Measurements from ENCODE around the gene AGAP1. TPM values are rescaled to one million over a fixed set of nuclear protein-coding genes. Genes with fewer than 3 reads are reported as not detected.

The AGAP1 gene
- total and polyA plus RNA-seq, 2 donors (not counting 3 experiments of a cell fraction or from before 2014, with no cell fraction given): 10.2 to 20.9 TPM

- no peaks in the 10 kb centered on the region for H3K36me3 ChIP-seq (ENCODE audit: control insufficient read depth in 2 of 2, extremely low read depth in 1 of 2, insufficient read depth in 2 of 2, low read length in 2 of 2)
- dilution Hi-C loops (cut with MboI; ENCODE audit: extremely low pct_ligation_motif_present, low sequenced_read_pairs): no loop called here
- no peaks in the 10 kb centered on the region for H4K20me1 ChIP-seq (replicated peaks; ENCODE audit: control insufficient read depth, extremely low read depth, insufficient read depth, low read length)
- POLR2A ChIA-PET: interaction anchor here (0.6 kb wide), 1 partner anchor 13 kb away, joined by 4 read pairs; no protein-coding TSS in a partner anchor
- no peaks in the 10 kb centered on the region for H3K9me3 ChIP-seq (replicated peaks; ENCODE audit: control insufficient read depth, insufficient read depth, low read length)
- no peaks in the 10 kb centered on the region for H3K4me1 ChIP-seq (ENCODE audit: control insufficient read depth, extremely low read depth, insufficient read depth, low read length)
- CTCF ChIA-PET: interaction anchor here (0.6 to 1.2 kb wide), 5 partner anchors 28 to 564 kb away, joined by 3 to 4 read pairs (median 4); no protein-coding TSS in a partner anchor
- H2AFZ ChIP-seq (ENCODE audit: low read depth, low read length): no peak overlapping the region
- H3K9me1 ChIP-seq (replicated peaks; ENCODE audit: control insufficient read depth, extremely low read depth, insufficient read depth, low read length): no peaks in the 10 kb centered on the region
- intact Hi-C loops (cut with micrococcal nuclease): loop anchor here (10.0 kb wide), 2 partner anchors 403 to 543 kb away; no protein-coding TSS in a partner anchor
- H3K27me3 ChIP-seq (ENCODE audit: control insufficient read depth in 2 of 2, insufficient read depth in 2 of 2, low read length in 2 of 2): no peaks in the 10 kb centered on the region
- FAIRE-seq (no peak), DNase-seq (ENCODE audit: low read depth, low spot score) (no peak)
- no peak overlapping the region for H3K4me3 ChIP-seq (replicated peaks in 1 of 3; ENCODE audit: insufficient read depth in 1 of 3, low read depth in 1 of 3, low read length in 3 of 3)
- TF ChIP-seq, protein P1, sequence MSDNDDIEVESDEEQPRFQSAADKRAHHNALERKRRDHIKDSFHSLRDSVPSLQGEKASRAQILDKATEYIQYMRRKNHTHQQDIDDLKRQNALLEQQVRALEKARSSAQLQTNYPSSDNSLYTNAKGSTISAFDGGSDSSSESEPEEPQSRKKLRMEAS (IDR thresholded peaks at IDR 0.05; ENCODE audit: insufficient read depth, insufficient read length): no peak
- TF ChIP-seq GATA2 (IDR thresholded peaks at IDR 0.05; ENCODE audit: insufficient read depth, insufficient read length, low read depth, low read length) (no peak), POLR2A (IDR thresholded peaks at IDR 0.05; ENCODE audit: low read depth, low read length) (no peak), POLR2AphosphoS5 (IDR thresholded peaks at IDR 0.05; ENCODE audit: insufficient read depth, low read depth, low read length) (no peak), JUN (IDR thresholded peaks at IDR 0.05; ENCODE audit: borderline replicate concordance, insufficient read depth, insufficient read length, low read depth) (no peak), MYC (IDR thresholded peaks at IDR 0.05; ENCODE audit: low read depth, low read length) (no peak), EZH2 (IDR thresholded peaks at IDR 0.05; ENCODE audit: borderline replicate concordance, low read depth, low read length, severe bottlenecking) (no peak), FOS (IDR thresholded peaks at IDR 0.05; ENCODE audit: borderline replicate concordance, insufficient read depth, low read length) (no peak)
- TF ChIP-seq, protein P2, sequence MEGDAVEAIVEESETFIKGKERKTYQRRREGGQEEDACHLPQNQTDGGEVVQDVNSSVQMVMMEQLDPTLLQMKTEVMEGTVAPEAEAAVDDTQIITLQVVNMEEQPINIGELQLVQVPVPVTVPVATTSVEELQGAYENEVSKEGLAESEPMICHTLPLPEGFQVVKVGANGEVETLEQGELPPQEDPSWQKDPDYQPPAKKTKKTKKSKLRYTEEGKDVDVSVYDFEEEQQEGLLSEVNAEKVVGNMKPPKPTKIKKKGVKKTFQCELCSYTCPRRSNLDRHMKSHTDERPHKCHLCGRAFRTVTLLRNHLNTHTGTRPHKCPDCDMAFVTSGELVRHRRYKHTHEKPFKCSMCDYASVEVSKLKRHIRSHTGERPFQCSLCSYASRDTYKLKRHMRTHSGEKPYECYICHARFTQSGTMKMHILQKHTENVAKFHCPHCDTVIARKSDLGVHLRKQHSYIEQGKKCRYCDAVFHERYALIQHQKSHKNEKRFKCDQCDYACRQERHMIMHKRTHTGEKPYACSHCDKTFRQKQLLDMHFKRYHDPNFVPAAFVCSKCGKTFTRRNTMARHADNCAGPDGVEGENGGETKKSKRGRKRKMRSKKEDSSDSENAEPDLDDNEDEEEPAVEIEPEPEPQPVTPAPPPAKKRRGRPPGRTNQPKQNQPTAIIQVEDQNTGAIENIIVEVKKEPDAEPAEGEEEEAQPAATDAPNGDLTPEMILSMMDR (IDR thresholded peaks at IDR 0.05; ENCODE audit: extremely low read depth in 1 of 2, insufficient read depth in 1 of 2, low read depth in 1 of 2, low read length in 2 of 2): no peak
- no peak overlapping the region for H3K9ac ChIP-seq (replicated peaks; ENCODE audit: extremely low read depth, insufficient read depth, low read length)
- peaks cover 2% of the 10 kb centered on the region for H3K79me2 ChIP-seq (ENCODE audit: control insufficient read depth, insufficient read depth, low read length)
- no peak overlapping the region for H3K4me2 ChIP-seq (ENCODE audit: insufficient read depth, low read length)
- no peak overlapping the region for H3K27ac ChIP-seq (ENCODE audit: insufficient read depth, low read depth, low read length)
- BruUV-seq (replicated peaks): no TSS peak
These were observed 184.1 kb downstream of the AGAP1 start for GRCh38 chr2:235677937-235678336.

Measured in endothelial cell of umbilical vein (primary cell).